Endothelial cell of umbilical vein (primary cell): ENCODE measurements around the gene AKAP13. TPM values are rescaled to one million over a fixed set of nuclear protein-coding genes. Genes with fewer than 3 reads are reported as not detected.

Experiments used
- BruUV-seq: library from RNA; stranded (reverse); fragments of 400-500 nt; replicated peaks from 2 replicates; lab custom pipeline; 2021; lab: Mats Ljungman, UMichigan
- CTCF ChIA-PET: fragments of 300-600, 350-600 bp; sonication (Branson Sonifier 250); formaldehyde crosslinking; loops from one replicate; lab custom pipeline; 2021; ENCODE audit warnings: antibody characterized with exemption, inconsistent platforms; lab: Charles Lee
- POLR2A ChIA-PET: fragments of 300-600, 350-600 bp; sonication (Branson Sonifier 250); formaldehyde crosslinking; loops from one replicate; lab custom pipeline; 2021; ENCODE audit warnings: antibody characterized with exemption, inconsistent platforms; lab: Charles Lee
- DNase-seq: peaks from one replicate; pipeline ENCODE4 v3.0.0-alpha.2; 2011; ENCODE audit warnings: low read depth, low spot score
- FAIRE-seq: peaks from 2 replicates; lab custom pipeline; 2011; peaks lifted over from hg19 to GRCh38; lab: Jason Lieb, UNC
- H2AFZ ChIP-seq: 2 replicates; pipeline ENCODE4 v1.6.0; 2012; ENCODE audit warnings: low read depth, low read length, control low read depth, inconsistent platforms
- H3K27ac ChIP-seq: 2 replicates; pipeline ENCODE4 v1.5.1; 2011; ENCODE audit warnings: low read depth, mild to moderate bottlenecking, control low read depth, low read length, moderate library complexity; ENCODE audit not compliant: insufficient read depth
- H3K27me3 ChIP-seq, 2 experiments: 2 replicates each; pipeline versions ENCODE4 v1.6.0 to v1.6.1; 2011; ENCODE audit warnings: low read length in 2 of 2, mixed read lengths in 1 of 2; ENCODE audit not compliant: control insufficient read depth in 2 of 2, insufficient read depth in 2 of 2
- H3K36me3 ChIP-seq, 2 experiments: 2 replicates in 1 of 2; 3 replicates in 1 of 2; pipeline ENCODE4 v1.5.1; 2011; ENCODE audit warnings: low read length in 2 of 2, mild to moderate bottlenecking in 1 of 2, moderate library complexity in 1 of 2; ENCODE audit not compliant: control insufficient read depth in 2 of 2, insufficient read depth in 2 of 2; ENCODE audit errors: extremely low read depth in 1 of 2
- H3K4me1 ChIP-seq: 3 replicates; pipeline ENCODE4 v1.5.1; 2011; ENCODE audit warnings: mild to moderate bottlenecking, low read length; ENCODE audit not compliant: control insufficient read depth, insufficient read depth; ENCODE audit errors: extremely low read depth
- H3K4me2 ChIP-seq: 2 replicates; pipeline ENCODE4 v1.6.1; 2011; ENCODE audit warnings: low read length, control low read depth, mixed read lengths; ENCODE audit not compliant: insufficient read depth
- H3K4me3 ChIP-seq, 3 experiments: fragments of 200-600 bp in 1 of 3; sonication (generic), shearing (Covaris generic) in 1 of 3; replicated peaks in 1 of 3; 2 replicates each; pipeline ENCODE4 v1.5.1; 2011 to 2016; ENCODE audit warnings: control low read depth in 3 of 3, low read length in 3 of 3, mild to moderate bottlenecking in 2 of 3, inconsistent platforms in 1 of 3, low read depth in 1 of 3, moderate library complexity in 1 of 3; ENCODE audit not compliant: insufficient read depth in 1 of 3
- H3K79me2 ChIP-seq: 2 replicates; pipeline ENCODE4 v1.6.0; 2012; ENCODE audit warnings: low read length, inconsistent platforms; ENCODE audit not compliant: control insufficient read depth, insufficient read depth
- H3K9ac ChIP-seq: replicated peaks from 2 replicates; pipeline ENCODE3; 2011; ENCODE audit warnings: low read length, control low read depth; ENCODE audit not compliant: insufficient read depth; ENCODE audit errors: extremely low read depth
- H3K9me1 ChIP-seq: replicated peaks from 3 replicates; pipeline ENCODE4 v1.6.0; 2011; ENCODE audit warnings: mild to moderate bottlenecking, low read length; ENCODE audit not compliant: control insufficient read depth, insufficient read depth; ENCODE audit errors: extremely low read depth
- H3K9me3 ChIP-seq: replicated peaks from 2 replicates; pipeline ENCODE4 v1.5.1; 2012; ENCODE audit warnings: low read length, inconsistent platforms; ENCODE audit not compliant: control insufficient read depth, insufficient read depth
- H4K20me1 ChIP-seq: replicated peaks from 2 replicates; pipeline ENCODE3; 2011; ENCODE audit warnings: mild to moderate bottlenecking, low read length; ENCODE audit not compliant: control insufficient read depth, insufficient read depth; ENCODE audit errors: extremely low read depth
- EZH2 ChIP-seq: IDR thresholded peaks from 2 replicates; pipeline ENCODE4 v1.6.1; 2012; ENCODE audit warnings: borderline replicate concordance, low read depth, mild to moderate bottlenecking, moderate library complexity, low read length, inconsistent platforms; ENCODE audit not compliant: severe bottlenecking
- FOS ChIP-seq: IDR thresholded peaks from 2 replicates; pipeline ENCODE4 v1.6.1; 2011; ENCODE audit warnings: mild to moderate bottlenecking, low read length, moderate library complexity, borderline replicate concordance; ENCODE audit not compliant: insufficient read depth
- GATA2 ChIP-seq: IDR thresholded peaks from 2 replicates; pipeline ENCODE4 v1.7.0; 2011; ENCODE audit warnings: low read depth, mild to moderate bottlenecking, moderate library complexity, mixed read lengths, low read length; ENCODE audit not compliant: insufficient read length, insufficient read depth
- JUN ChIP-seq: IDR thresholded peaks from 2 replicates; pipeline ENCODE4 v1.6.1; 2011; ENCODE audit warnings: borderline replicate concordance, low read depth; ENCODE audit not compliant: insufficient read length, insufficient read depth
- MYC ChIP-seq: IDR thresholded peaks from one replicate; pipeline ENCODE4 v1.6.1; 2011; ENCODE audit warnings: mild to moderate bottlenecking, low read depth, low read length
- POLR2A ChIP-seq: IDR thresholded peaks from 2 replicates; pipeline ENCODE4 v1.6.1; 2012; ENCODE audit warnings: low read depth, mild to moderate bottlenecking, control low read depth, low read length
- POLR2AphosphoS5 ChIP-seq: IDR thresholded peaks from 2 replicates; pipeline ENCODE4 v1.6.1; 2012; ENCODE audit warnings: low read depth, mild to moderate bottlenecking, control low read depth, low read length, moderate library complexity; ENCODE audit not compliant: insufficient read depth
- dilution Hi-C: fragments of 300-500 bp; cut with MboI; formaldehyde crosslinking; loops from one replicate; pipeline ENCODE4 v1.15.0; 2019; ENCODE audit warnings: low sequenced_read_pairs; ENCODE audit not compliant: extremely low pct_ligation_motif_present
- intact Hi-C: fragments of 100-400 bp; cut with micrococcal nuclease; formaldehyde crosslinking; loops from one replicate; pipeline ENCODE4 v1.10.0; 2022
- polyA plus RNA-seq, 4 experiments: library from polyadenylated mRNA; depleted of rRNA in 3 of 4; stranded (reverse) in 3 of 4; unstranded in 1 of 4; fragments of >200 nt; gene quantifications; 2 replicates each; pipeline versions ENCODE4 v1.2.1 to v1.2.3, GENCODE V29; 2011 to 2012; ENCODE audit warnings: missing spikeins in 1 of 4
- total RNA-seq: library from RNA; stranded (reverse); gene quantifications from 2 replicates; pipeline ENCODE4 v1.2.3, GENCODE V29; 2021
- TF ChIP-seq, protein P1 (sequence below), 2 donors: IDR thresholded peaks; 1 replicate in 1 of 2; 2 replicates in 1 of 2; pipeline ENCODE4 v1.5.1; 2011; ENCODE audit warnings: low read length in 2 of 2, mild to moderate bottlenecking in 2 of 2, moderate library complexity in 2 of 2, control low read depth in 1 of 2, inconsistent platforms in 1 of 2, low read depth in 1 of 2; ENCODE audit not compliant: insufficient read depth in 1 of 2; ENCODE audit errors: extremely low read depth in 1 of 2
- TF ChIP-seq, protein P2 (sequence below): IDR thresholded peaks from 2 replicates; pipeline ENCODE4 v1.6.1; 2011; ENCODE audit not compliant: insufficient read depth, insufficient read length

AKAP13 gene
- total and polyA plus RNA-seq, 2 donors (not counting 3 experiments of a cell fraction or from before 2014, with no cell fraction given), result 22.8 to 87.8 TPM

DNA sequence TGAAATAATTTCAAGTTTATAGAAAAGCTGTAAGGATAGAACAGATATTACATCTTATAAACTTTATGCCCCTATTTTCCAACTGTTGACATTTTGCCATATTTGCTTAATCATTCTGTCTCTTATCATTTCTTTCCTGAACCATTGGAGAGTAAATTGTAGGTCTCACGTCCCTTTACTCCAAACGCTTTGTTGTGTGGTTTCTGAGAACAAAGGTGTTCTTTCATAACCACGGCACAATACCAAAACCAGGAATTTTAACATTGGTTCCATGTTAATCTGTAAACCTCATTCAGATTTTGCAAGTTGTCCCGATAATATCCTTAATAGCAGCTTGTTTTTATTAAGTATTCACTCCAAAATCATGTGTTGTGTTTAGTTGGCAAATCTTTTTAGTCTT lies 134.8 kb downstream of the AKAP13 start:
- peaks cover 24% of the 10 kb centered on the region for H3K79me2 ChIP-seq
- no peak overlapping the region for H2AFZ ChIP-seq
- DNase-seq, result no peak
- ChIA-PET CTCF (interaction anchor here (0.7 to 1.2 kb wide), 2 partner anchors 10 to 285 kb away, joined by 4 to 6 read pairs; no protein-coding TSS in a partner anchor), POLR2A (no interaction called here)
- no peaks in the 10 kb centered on the region for H3K27me3 ChIP-seq
- H3K9me3 ChIP-seq, result no peaks in the 10 kb centered on the region
- no peaks in the 10 kb centered on the region for H3K9me1 ChIP-seq
- H3K27ac ChIP-seq, result no peak overlapping the region
- no peak overlapping the region for H3K9ac ChIP-seq
- no peak overlapping the region for H3K4me3 ChIP-seq
- H3K36me3 ChIP-seq, result no peaks in the 10 kb centered on the region
- dilution Hi-C loops (no loop called here), intact Hi-C loops (no loop called here)
- no peak overlapping the region for H3K4me2 ChIP-seq
- TF ChIP-seq POLR2AphosphoS5, result no peak
- TF ChIP-seq, protein P1, sequence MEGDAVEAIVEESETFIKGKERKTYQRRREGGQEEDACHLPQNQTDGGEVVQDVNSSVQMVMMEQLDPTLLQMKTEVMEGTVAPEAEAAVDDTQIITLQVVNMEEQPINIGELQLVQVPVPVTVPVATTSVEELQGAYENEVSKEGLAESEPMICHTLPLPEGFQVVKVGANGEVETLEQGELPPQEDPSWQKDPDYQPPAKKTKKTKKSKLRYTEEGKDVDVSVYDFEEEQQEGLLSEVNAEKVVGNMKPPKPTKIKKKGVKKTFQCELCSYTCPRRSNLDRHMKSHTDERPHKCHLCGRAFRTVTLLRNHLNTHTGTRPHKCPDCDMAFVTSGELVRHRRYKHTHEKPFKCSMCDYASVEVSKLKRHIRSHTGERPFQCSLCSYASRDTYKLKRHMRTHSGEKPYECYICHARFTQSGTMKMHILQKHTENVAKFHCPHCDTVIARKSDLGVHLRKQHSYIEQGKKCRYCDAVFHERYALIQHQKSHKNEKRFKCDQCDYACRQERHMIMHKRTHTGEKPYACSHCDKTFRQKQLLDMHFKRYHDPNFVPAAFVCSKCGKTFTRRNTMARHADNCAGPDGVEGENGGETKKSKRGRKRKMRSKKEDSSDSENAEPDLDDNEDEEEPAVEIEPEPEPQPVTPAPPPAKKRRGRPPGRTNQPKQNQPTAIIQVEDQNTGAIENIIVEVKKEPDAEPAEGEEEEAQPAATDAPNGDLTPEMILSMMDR (IDR thresholded peaks at IDR 0.05; ENCODE audit: extremely low read depth in 1 of 2, insufficient read depth in 1 of 2, low read depth in 1 of 2, low read length in 2 of 2), result no peak
- TF ChIP-seq POLR2A, result no peak
- no peak for TF ChIP-seq GATA2
- TF ChIP-seq EZH2, result no peak
- no peak for TF ChIP-seq JUN
- no peak for TF ChIP-seq MYC
- TF ChIP-seq, protein P2, sequence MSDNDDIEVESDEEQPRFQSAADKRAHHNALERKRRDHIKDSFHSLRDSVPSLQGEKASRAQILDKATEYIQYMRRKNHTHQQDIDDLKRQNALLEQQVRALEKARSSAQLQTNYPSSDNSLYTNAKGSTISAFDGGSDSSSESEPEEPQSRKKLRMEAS, result no peak
- TF ChIP-seq FOS, result no peak
- no peaks in the 10 kb centered on the region for H3K4me1 ChIP-seq
- no peak for FAIRE-seq
- H4K20me1 ChIP-seq, result peaks cover 5% of the 10 kb centered on the region
- no TSS peak for BruUV-seq
